Skeletal muscle tissue (tissue), 1 donor: Measurements from ENCODE around the gene C1orf50. TPM values are rescaled to one million over a fixed set of nuclear protein-coding genes. Genes with fewer than 3 reads are reported as not detected.

ENCODE experiments used
- total RNA-seq: library from RNA; depleted of rRNA; stranded (reverse); fragments of >200 nt; gene quantifications from one replicate; pipeline ENCODE4 v1.2.3, GENCODE V29; 2014

The C1orf50 gene
- total RNA-seq, 1 donor from 2014 or later = 5.7 TPM

Other genes starting within 250 kb of the C1orf50 start
- gene PPIH, start 108.8 kb upstream of the C1orf50 start, total RNA-seq = 23.5 TPM
- 403 TPM for gene YBX1, start 84.8 kb upstream of the C1orf50 start, total RNA-seq
- gene CLDN19, start 27.0 kb upstream of the C1orf50 start, total RNA-seq = 1.6 TPM
- 50.6 TPM for gene P3H1, start 221 bp upstream of the C1orf50 start, total RNA-seq
- gene TMEM269, start 17.7 kb downstream of the C1orf50 start, total RNA-seq = 0.52 TPM
- 5.2 TPM for gene ERMAP, start 49.9 kb downstream of the C1orf50 start, total RNA-seq
- 34.4 TPM for gene SVBP, start 50.1 kb downstream of the C1orf50 start, total RNA-seq
- 13.0 TPM for gene ZNF691, start 79.4 kb downstream of the C1orf50 start, total RNA-seq
- 28.2 TPM for gene SLC2A1, start 191.6 kb downstream of the C1orf50 start, total RNA-seq